Measurements from ENCODE around the gene GABBR2. TPM values are rescaled to one million over a fixed set of nuclear protein-coding genes. Genes with fewer than 3 reads are reported as not detected.

GABBR2 gene
- total RNA-seq, 3 donors from 2014 or later: not detected

- intact Hi-C loops (cut with DNase I; ENCODE audit: low total_unique reads): no loop called here
- DNase-seq (ENCODE audit: low spot score in 2 of 2): no peak
- no peaks in the 10 kb centered on the region for H3K9me3 ChIP-seq
- H3K27ac ChIP-seq: no peak overlapping the region
- no peaks in the 10 kb centered on the region for H3K36me3 ChIP-seq
- no peaks in the 10 kb centered on the region for H3K27me3 ChIP-seq
- no peak for TF ChIP-seq CTCF (IDR thresholded peaks at IDR 0.05)
- TF ChIP-seq POLR2A (IDR thresholded peaks at IDR 0.05): no peak
- TF ChIP-seq POLR2AphosphoS5 (IDR thresholded peaks at IDR 0.05): no peak
- H3K4me1 ChIP-seq: no peaks in the 10 kb centered on the region
- no peak overlapping the region for H3K4me3 ChIP-seq
Observed at GRCh38 chr9:98310752-98311392, 397.9 kb downstream of the GABBR2 start.

- H3K9me3 ChIP-seq: no peaks in the 10 kb centered on the region
- no peaks in the 10 kb centered on the region for H3K36me3 ChIP-seq
- intact Hi-C loops (cut with DNase I; ENCODE audit: low total_unique reads): no loop called here
Observed at GRCh38 chr9:98306384-98307145, 402.2 kb downstream of the GABBR2 start.

GRCh38 chr9:98304381-98304780 lies 404.4 kb downstream of the GABBR2 start:
- Histone ChIP-seq H3K36me3 (no peaks in the 10 kb centered on the region), H3K4me1 (no peaks in the 10 kb centered on the region), H3K9me3 (no peaks in the 10 kb centered on the region), H3K27me3 (no peaks in the 10 kb centered on the region), H3K4me3 (no peak overlapping the region), H3K27ac (no peak overlapping the region)
- DNase-seq (ENCODE audit: low spot score in 2 of 2): no peak
- intact Hi-C loops (cut with DNase I; ENCODE audit: low total_unique reads): no loop called here
- TF ChIP-seq POLR2A (IDR thresholded peaks at IDR 0.05) (no peak), CTCF (IDR thresholded peaks at IDR 0.05) (no peak), POLR2AphosphoS5 (IDR thresholded peaks at IDR 0.05) (no peak)

More at GRCh38 chr9:98306384-98307145, 402.2 kb downstream of the GABBR2 start:
- H3K4me3 ChIP-seq: no peak overlapping the region
- DNase-seq (ENCODE audit: low spot score in 2 of 2): no peak
- no peaks in the 10 kb centered on the region for H3K27me3 ChIP-seq
- no peaks in the 10 kb centered on the region for H3K4me1 ChIP-seq
- no peak for TF ChIP-seq POLR2AphosphoS5 (IDR thresholded peaks at IDR 0.05)
- TF ChIP-seq CTCF (IDR thresholded peaks at IDR 0.05): no peak
- no peak for TF ChIP-seq POLR2A (IDR thresholded peaks at IDR 0.05)
- H3K27ac ChIP-seq: no peak overlapping the region

- intact Hi-C loops (cut with DNase I; ENCODE audit: low total_unique reads): no loop called here
- H3K27ac ChIP-seq: no peak overlapping the region
- H3K9me3 ChIP-seq: no peaks in the 10 kb centered on the region
- no peak overlapping the region for H3K4me3 ChIP-seq
- no peak for DNase-seq (ENCODE audit: low spot score in 2 of 2)
- TF ChIP-seq POLR2A (IDR thresholded peaks at IDR 0.05): no peak
- TF ChIP-seq POLR2AphosphoS5 (IDR thresholded peaks at IDR 0.05): no peak
- no peak for TF ChIP-seq CTCF (IDR thresholded peaks at IDR 0.05)
- H3K27me3 ChIP-seq: no peaks in the 10 kb centered on the region
- no peaks in the 10 kb centered on the region for H3K36me3 ChIP-seq
- no peaks in the 10 kb centered on the region for H3K4me1 ChIP-seq
Observed at GRCh38 chr9:98303633-98304125, 405.1 kb downstream of the GABBR2 start.

Measured in breast epithelium (tissue), 4 donors.